GM19328 (cell line): Measurements from ENCODE around the gene HDAC7.

Experiments used
- ATAC-seq: cut with Tn5 transposase; IDR thresholded peaks from one replicate; pipeline ENCODE4 v1.9.1; 2021; ENCODE audit warnings: mild to moderate bottlenecking, moderate library complexity; ENCODE audit not compliant: unreplicated experiment

HDAC7 gene

DNA sequence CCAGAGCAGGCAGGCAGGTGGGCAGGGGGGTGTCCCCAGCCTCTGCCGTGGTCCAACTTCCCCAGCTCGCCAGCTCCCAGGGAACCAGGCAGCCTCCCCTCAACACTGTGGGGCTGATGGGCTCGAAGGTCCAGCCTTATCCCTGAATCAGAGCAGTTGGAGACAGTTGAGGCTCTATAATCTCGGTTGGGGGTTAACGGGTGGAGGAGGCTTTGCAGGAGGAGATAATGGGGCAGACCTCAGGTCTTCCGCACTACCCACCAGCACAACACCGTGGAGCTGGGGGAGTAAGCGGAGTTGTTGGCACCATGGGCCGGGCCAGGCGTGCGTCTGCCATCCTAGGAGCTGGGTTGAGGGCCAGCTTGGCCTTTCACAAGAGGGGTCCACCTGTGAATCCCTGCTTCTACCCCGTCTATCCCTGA lies 13.9 kb upstream of the HDAC7 start:
- ATAC-seq = no peak

DNA sequence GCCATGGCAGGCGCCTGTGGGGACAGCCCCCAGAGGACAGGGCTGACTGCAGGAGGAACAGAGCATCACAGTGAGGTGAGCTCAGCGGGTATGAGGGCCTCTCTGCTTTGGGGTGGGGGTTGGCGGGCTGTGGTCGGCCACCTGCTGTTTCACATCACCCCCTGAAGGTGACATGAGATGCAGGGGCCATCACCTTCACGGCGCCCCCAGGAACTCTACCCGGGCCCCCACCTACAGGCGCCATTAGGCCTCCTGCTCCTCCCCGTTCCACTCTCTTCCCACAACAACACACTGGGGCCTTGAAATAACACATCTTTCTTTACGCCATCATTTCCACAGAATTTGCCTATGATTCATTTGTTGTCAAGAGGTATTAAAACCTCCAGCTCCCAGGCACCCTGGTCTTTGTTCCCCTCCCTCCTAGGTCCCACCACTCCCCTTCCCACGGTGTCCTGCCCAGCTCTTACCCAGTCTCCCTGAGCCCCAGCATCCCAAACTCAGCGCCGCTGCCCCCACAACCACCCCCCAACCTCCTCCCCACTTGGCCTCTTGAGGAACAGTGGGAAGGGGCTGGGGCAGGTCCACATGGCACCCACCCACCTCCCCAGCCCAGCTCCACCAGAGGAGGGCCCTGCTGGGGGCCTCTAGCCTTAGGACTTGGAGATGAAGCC lies 12.7 kb upstream of the HDAC7 start:
- ATAC-seq = no peak

DNA sequence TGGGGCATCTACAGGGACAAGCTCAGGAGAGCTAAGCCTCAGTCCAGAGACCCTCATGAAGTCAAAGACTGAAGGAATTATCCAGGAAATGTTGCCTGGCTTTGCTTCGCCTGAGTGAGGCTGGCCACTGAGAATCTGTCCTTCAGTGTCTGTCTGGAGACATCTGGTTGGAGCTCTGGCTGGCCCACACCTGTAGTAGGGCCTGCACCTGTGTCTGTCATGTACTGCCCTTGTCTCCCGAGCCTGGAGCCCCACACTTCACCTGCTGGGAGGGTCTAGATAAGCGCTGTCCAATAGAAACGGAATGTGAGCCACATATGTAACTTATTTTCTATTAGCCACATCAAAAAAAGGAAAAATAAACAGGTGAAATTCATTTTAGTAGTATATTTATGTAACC lies 9.9 kb upstream of the HDAC7 start:
- ATAC-seq = no peak

DNA sequence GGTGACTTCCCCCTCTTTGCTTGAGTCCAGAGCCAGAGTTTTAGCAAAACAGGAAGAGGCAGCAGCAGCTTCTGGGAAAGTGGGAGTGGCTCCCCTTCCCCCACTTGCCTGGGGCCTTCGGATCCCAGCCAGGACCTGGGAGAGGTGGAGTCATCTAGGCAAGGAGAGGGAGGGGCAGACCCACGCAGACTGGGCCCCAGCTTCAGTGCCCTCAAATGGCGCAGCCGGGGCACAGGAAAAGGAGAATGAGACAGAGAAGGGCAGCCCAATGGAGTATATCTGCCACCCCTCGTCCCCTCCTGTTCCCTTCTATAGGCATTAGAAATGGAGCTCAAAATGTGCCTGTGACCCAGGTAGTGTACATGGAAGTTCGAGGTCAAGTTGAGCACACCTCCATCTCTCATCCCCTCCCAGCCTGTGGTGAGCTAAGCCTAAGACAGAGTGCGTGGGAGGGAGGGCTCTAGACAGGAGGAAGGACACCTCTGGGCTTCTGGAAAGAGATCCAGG lies 9.3 kb upstream of the HDAC7 start:
- no peak for ATAC-seq

DNA sequence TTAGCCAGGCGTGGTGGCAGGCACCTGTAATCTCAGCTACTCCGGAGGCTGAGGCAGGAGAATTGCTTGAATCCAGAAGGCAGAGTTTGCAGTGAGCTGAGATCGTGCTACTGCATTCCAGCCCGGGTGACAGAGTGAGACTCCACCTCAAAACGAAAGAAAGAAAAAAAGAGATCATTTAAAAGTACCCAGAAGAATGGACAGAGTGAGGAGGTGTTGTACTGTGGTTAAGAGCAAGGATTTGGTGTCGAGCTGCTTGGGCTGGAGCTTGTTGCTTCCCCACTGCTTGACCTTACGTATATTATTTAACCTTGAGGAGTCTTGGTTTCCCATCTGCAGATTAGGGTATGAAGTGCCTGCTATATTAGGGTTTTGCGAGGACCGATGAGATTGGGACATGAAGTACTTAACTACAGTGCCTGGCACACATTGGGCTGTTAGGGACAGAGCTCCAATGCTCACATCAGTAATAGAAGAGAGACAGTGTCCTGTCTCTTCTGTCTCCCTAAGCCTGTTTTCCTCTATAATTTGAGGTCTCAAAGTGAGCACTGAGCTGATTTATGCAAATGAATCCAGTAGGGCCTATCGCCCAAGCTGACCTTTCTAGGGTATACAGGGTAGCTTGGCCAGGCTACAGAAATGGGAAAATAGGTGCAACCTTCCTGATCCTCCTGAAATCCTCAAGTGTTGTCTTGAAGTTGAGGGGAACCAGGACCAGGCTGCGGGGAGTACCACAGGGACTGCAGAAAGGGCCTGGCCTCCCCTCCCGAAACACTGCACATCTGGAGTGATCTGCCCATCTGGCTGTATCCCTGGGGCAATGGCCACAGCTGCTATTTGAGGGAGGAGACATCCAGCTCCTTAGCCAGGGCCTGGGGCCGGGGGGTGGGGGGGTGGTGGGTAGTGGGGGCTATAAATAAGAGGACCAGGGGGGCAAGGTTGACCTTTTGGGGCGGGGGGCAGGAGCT lies 8.6 kb upstream of the HDAC7 start:
- no peak for ATAC-seq

DNA sequence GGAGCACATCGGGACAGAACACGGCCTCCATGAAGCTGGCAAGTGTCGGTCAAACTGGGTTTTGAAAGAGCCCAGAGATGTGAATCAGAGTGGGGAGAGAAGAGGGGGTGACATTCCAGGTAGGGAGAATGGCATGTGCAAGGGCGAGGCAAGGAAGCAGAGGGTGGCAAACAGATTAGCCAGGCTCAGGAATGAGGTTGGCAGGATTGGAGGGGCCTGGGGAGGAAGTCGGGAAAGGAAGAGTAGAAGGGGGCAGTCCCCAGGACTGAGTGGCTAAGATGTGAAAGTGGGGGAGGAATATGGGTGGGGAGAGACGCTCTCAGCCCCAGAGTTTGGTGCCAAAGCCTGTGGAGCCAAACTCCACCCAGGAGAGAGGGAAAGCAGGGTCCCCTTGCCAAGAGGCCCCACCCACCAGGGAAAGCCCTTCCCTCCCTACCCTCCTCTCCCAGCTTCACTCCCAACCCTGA lies 5.5 kb upstream of the HDAC7 start:
- ATAC-seq = no peak

DNA sequence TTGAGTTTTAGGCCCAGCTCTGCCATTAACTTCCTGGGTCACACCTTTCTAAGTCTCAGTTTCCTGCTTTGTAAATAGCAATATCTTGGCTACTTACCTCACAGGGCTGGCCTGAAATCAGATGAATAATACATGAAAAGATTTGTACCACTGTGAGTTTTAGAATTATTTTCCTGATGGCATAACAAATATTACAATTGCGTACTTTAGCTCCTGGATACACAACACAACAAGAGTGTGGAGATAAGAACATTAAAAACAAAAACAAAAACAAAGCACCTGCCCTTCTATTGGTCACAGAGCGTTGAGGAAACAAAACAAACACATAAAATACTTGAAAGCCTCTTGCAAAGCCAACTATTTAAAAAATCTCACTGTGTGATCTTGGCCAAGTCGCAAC lies 4.9 kb upstream of the HDAC7 start:
- no peak for ATAC-seq

DNA sequence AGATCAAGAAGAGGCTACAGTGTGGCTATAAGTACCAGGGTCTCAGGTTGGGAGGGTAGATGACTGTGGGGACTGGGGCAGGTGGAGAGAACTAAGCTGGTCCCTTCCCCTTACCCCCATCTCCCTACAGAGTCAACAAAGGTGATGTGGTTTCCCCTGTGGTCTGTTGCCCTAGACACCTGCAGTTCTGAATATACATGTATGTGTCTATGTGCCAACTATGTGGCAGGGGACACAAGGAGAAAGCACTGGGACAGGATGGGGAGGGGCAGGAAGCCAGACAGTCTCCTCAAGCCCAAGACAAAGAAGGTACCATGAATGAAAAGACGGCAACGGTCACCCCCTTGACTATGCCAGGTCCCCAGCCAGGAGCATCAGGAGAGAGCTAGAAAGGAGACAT lies 4.5 kb upstream of the HDAC7 start:
- ATAC-seq = no peak

DNA sequence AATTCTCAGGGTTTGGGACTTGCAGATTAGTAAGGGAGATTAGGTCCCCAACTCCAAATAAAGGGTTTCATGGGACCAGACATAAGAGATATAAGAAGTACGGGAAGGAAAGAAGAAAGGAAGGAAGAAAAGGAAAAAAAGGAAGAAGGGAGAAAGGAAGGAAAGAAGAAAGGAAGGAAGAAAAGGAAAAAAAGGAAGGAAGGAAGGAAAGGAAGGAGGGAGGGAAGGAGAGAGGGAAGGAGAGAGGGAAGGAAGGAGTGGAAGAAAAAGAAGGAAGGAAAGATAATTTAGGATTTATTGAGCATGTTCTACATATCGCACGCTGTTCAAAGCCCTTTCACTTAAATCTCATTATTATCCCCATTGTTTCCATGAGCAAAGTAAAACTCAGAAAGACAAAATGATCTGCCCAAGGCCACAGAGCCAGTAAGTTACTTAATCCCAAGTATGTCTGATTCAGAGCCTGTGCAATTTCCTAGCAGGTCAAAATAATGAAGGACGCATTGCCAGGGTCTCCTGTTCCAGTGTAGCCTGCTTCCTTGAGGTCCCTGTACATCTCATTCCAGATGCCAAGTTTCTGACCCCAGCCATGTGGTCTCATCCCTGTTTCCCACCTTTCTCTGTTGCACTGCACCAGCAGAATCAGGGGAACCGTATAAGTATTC lies 3.9 kb upstream of the HDAC7 start:
- ATAC-seq = no peak

DNA sequence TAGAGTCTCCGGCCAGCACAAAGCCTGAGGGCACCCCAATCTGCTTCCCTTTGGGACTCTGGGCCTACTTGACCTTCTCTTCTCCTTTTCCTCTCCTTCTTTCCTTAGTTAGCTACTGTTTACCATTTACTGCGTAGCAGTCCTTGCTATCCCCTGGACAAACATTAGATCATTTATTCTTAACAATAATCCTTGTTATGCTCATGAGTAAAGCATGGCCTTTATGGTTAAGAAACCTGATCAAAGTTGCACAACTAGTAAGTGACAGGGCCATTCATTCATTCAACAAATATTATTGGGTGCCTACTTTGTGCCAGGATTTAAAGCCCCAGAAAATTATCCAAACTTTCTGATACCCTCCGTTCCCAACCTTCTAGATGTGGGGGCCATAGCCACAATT lies 3.2 kb upstream of the HDAC7 start:
- no peak for ATAC-seq

DNA sequence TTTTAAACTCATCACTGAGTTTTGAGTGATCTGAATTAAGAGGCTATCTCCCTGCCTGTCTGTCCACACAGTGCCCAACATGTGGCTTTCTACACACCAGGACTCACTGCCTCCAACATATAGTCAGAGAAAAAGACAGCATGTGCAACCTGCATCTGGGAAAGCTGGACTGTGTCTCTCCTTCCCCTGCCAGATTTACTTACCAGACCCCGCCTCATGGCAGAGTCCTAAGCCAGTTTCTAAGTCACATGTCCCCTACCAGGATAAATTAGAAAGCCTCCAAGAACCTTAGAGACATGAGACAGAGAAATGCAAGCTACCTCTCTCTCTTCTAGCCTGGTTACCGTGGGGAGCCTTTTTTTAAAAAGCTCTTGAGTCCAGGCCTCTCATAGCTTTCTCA lies 2.7 kb upstream of the HDAC7 start:
- ATAC-seq = no peak

DNA sequence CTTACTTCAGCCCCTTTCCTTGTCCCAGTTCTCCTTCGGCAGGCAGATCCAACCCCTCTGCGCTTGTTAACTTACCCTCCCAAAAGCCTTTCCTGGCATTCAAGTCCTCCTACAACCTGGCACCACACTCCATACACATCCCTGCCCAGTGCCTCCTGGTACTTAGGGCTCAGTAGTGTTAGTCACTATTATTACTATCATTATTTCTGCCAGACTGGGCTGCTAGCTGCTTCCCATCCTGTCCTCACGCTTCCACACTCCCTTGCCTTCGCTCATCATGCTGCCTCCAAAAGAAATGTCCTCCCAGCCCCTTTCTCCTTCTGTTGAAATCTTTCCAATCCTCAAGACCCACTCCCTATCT lies 1.6 kb upstream of the HDAC7 start:
- ATAC-seq = no peak

DNA sequence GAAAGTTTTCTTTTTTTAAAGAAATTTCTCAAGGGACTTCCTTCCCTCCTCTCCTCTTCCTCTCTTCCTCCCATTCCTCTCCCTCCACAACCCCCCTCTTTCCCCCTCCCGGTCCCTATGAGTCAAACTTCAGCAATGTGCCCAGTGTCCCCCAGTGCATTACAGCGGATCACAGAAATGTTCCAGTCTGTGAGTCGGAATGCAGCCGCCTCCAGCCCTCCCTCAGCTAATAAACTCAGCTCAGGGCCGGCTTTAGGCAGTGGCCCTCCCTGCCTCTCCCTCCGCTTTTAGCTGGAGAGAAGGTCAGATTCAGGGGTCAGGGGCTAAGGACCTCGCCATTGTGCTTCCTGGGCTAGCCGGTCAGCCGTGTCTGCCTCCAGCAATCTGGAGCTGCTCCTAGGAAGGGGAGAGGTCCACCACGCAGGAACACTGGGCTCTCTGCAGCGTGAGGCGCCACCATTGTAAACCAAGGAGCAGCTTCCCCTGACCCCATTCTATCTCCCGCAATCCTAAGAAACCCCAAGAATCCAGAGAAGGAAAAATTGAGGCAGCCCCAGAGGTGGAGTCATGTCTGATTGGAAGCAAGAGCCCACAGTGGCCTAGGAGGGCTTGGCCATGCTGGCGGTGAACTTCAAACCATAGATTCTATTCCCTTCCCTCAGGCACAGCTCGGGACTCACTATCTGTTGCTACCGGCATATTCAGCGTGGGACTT lies 1.1 kb upstream of the HDAC7 start:
- ATAC-seq = no peak

DNA sequence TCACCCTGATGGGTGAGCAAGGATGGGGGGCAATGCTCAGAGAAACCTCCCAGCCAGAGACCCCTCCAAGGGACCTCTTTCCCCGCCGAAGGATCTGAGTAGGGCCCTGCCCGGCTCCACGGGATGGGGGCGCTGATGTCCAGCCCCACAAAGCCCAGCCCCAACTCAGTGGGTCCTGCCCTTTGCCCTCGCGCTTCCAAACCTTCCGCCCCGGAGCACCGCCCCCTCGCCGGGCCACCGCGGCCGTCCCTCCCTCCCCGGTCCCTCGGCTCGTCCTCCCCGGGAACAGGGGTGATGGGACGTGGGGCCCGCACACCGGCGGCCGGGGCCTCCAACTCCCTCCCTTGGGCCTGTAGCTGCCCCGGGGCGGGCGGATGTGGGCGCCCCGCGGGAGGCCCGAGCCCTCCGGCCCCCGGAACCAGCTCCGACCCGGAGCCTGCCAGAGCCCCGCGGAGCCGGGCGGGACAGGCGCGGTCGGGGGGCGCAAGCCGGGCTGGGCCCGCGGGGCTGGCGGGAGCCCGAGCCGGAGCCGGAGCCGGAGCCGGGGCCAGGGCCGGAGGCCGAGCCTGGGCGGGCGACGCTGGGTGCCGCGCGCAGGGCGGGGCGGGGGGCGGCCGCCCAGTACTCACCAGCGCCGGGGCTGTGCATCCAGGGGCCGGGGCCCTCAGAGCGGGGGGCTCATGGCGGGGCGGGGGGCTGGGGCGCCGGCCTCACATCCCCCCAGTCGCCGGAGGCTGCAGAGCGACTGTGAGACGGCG lies 386 bp downstream of the HDAC7 start:
- peak; percentile 33 for ATAC-seq

DNA sequence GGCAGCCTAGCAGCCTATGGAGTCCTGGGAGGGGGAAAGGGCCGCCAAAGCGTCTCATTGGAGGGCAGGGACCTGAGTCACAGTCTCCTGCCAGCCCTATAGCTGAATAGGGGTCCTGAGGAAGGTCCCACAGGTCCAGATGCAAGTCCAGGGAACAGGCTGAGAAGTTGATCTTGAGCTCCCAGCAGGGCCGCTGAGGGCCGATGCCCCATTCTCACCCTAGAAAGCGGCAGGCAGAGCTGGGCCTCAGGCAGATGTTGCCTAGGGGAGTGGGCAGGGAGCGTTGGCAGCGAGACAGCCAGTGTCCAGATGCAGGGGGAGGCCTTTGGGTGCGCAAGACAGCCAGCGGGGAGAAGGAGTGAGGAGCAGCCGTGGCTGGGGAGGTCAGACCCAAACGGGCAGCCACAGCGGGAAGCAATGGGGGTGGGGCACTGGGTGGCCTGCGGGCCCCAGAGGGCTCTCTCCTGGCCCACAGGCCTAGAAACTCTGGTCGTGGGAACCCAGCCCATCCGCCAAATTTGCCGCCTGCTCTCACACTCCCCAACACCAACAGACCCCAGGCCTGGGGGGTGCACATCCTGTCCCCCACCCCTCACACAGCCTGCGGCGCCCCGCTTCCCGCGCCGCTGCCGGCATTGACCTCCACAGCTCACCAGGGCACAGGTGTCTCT lies 1.1 kb downstream of the HDAC7 start:
- no peak for ATAC-seq

DNA sequence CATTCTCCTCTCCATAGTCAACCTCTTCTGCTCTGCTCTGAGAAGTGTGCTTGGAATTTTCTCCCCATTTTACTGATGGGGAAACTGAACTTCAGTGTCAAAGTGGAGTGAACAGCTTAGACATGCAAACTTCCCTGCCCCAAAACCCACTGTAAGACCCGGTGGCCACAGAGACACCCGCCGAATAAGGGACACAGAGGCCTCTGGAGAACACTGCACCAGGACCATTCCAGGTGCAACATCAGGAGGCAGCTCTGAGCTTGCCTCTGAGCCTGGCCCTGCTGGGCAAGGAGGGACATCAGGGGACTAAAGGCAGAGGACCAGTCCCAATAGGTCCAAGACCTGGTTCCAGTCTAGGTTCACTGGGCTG lies 1.7 kb downstream of the HDAC7 start:
- ATAC-seq = no peak

DNA sequence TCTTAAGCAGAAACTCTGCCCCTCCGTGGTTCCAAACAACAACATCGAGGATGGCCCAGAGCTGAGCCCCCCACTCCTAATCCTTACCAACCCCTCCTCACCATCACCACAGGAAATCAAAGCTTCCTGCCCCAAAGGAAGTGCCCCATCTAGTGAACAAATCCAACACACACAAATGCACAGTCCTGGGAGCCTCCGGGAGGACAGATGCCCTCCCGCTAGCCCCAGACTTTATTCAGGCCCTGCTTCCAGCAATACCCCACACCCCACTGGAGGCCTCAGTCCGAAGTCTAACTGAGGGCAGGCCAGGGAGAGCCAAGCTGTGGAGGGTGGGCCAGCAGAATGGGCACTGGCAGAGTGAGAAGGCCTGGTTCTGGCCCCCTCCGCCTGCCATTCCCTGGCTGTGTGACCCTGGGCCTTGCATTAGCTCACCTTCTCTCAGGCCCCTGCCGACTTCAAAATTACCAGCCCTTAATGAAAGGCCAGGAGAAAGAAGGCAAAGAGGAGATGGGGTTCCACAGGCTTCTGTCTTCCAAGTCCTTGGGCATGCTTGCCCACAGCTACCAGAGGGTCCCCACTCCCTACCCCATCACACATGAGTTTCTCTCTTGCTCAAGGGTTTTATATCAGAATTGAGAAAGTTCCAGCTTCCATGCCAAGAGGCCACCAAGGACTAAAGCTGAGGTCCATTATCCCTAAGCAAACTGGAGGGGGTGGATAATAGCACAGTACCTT lies 2.3 kb downstream of the HDAC7 start:
- no peak for ATAC-seq

DNA sequence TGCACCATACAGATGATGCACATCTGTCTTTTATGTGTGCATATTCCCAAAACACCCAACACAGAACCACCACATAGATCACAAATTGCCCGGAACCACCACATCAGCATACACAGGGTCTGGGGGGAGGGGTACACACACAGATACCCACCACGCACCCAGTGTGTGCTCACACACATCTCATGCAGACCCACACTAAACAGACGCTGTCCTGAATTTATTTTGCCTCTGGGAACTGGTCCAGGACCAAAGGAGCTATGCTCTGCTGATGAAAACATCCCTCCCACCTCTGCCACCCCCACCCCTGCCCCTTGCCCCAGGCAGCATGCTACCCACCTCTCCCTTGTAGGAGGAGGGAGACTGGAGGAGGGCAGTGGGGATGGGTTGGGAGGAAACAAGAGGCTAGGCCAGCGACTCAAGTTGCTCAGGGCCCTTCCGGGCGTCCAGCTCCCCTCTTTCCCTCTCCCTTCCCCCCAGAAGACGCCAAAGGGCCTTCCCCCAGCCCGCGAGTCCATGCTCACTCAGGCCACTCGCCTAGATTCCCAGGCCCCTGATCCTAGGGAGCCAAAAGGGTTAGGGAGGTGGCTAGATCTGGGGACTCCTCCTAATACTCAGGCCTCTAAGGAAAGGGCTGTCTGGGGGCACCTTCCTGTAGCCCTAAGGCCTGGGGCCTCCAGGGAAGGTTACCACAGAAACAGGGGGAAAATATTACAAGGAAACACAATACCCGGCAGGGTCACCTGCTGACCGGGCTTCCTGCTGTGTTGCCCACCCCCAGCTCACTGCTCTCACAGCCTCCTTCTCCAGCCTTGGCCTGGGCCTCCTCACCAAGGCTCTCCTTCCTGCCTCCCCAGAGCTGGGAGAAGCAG lies 3.1 kb downstream of the HDAC7 start:
- no peak for ATAC-seq
